Measurements from ENCODE around the gene TEKT2. TPM values are rescaled to one million over a fixed set of nuclear protein-coding genes. Genes with fewer than 3 reads are reported as not detected.

Gene TEKT2
- total and polyA plus RNA-seq, 2 donors (not counting 1 experiment from before 2014, with no cell fraction given) = 0.09 to 0.50 TPM

GRCh38 chr1:36108314-36108713 lies 24.4 kb downstream of the TEKT2 start:
- Histone ChIP-seq H2AFZ (ENCODE audit: low read length) (no peak overlapping the region), H3K36me3 (ENCODE audit: control insufficient read depth, insufficient read depth, low read length) (no peaks in the 10 kb centered on the region), H4K20me1 (ENCODE audit: control insufficient read depth, extremely low read depth, insufficient read depth, low read length) (no peaks in the 10 kb centered on the region), H3K9me3 (ENCODE audit: control insufficient read depth, insufficient read depth, low read depth, low read length) (no peaks in the 10 kb centered on the region), H3K4me3 (replicated peaks in 1 of 4; ENCODE audit: control extremely low read depth in 1 of 4, insufficient read depth in 1 of 4, low read depth in 3 of 4, low read length in 4 of 4) (no peak overlapping the region), H3K27me3 (ENCODE audit: control insufficient read depth, insufficient read depth, low read length) (no peaks in the 10 kb centered on the region), H3K4me1 (ENCODE audit: control insufficient read depth, extremely low read depth, insufficient read depth, low read length) (peaks cover 3% of the 10 kb centered on the region), H3K27ac (ENCODE audit: insufficient read depth, low read length) (no peak overlapping the region), H3K9ac (ENCODE audit: insufficient read depth, low read length) (no peak overlapping the region), H3K79me2 (ENCODE audit: control insufficient read depth, insufficient read depth, low read length) (no peaks in the 10 kb centered on the region), H3K4me2 (ENCODE audit: extremely low read depth, insufficient read depth, low read length) (no peak overlapping the region)
- peak in 1 of 2 donors; percentile 70 for DNase-seq (ENCODE audit: low read depth in 2 of 2)
- no peak for TF ChIP-seq EZH2 (IDR thresholded peaks at IDR 0.05; ENCODE audit: low read length, missing control alignments)
- no peak for TF ChIP-seq CTCF (conservative IDR thresholded peaks at IDR 0.05 in 1 of 2, IDR thresholded peaks at IDR 0.05 in 1 of 2; ENCODE audit: low read depth in 1 of 2, low read length in 2 of 2)

- no peak overlapping the region for H3K9ac ChIP-seq (ENCODE audit: insufficient read depth, low read length)
- TF ChIP-seq EZH2 (IDR thresholded peaks at IDR 0.05; ENCODE audit: low read length, missing control alignments) = no peak
- no peak for TF ChIP-seq CTCF (conservative IDR thresholded peaks at IDR 0.05 in 1 of 2, IDR thresholded peaks at IDR 0.05 in 1 of 2; ENCODE audit: low read depth in 1 of 2, low read length in 2 of 2)
- H2AFZ ChIP-seq (ENCODE audit: low read length) = peak overlapping the region; percentile 24
- H3K27me3 ChIP-seq (ENCODE audit: control insufficient read depth, insufficient read depth, low read length) = no peaks in the 10 kb centered on the region
- H3K27ac ChIP-seq (ENCODE audit: insufficient read depth, low read length) = peak overlapping the region; percentile 28
- no peaks in the 10 kb centered on the region for H4K20me1 ChIP-seq (ENCODE audit: control insufficient read depth, extremely low read depth, insufficient read depth, low read length)
- no peaks in the 10 kb centered on the region for H3K36me3 ChIP-seq (ENCODE audit: control insufficient read depth, insufficient read depth, low read length)
- H3K79me2 ChIP-seq (ENCODE audit: control insufficient read depth, insufficient read depth, low read length) = no peaks in the 10 kb centered on the region
- no peak overlapping the region for H3K4me3 ChIP-seq (replicated peaks in 1 of 4; ENCODE audit: control extremely low read depth in 1 of 4, insufficient read depth in 1 of 4, low read depth in 3 of 4, low read length in 4 of 4)
- peak overlapping the region; percentile 15 for H3K4me2 ChIP-seq (ENCODE audit: extremely low read depth, insufficient read depth, low read length)
- no peaks in the 10 kb centered on the region for H3K9me3 ChIP-seq (ENCODE audit: control insufficient read depth, insufficient read depth, low read depth, low read length)
- H3K4me1 ChIP-seq (ENCODE audit: control insufficient read depth, extremely low read depth, insufficient read depth, low read length) = peaks cover 3% of the 10 kb centered on the region
- peak; percentile 25 to 91 for DNase-seq (ENCODE audit: low read depth in 2 of 2)
Observed at GRCh38 chr1:36109041-36109679, 25.3 kb downstream of the TEKT2 start.

- DNase-seq (ENCODE audit: low read depth in 2 of 2) = no peak
- H3K27ac ChIP-seq (ENCODE audit: insufficient read depth, low read length) = no peak overlapping the region
Observed at GRCh38 chr1:36111151-36111550, 27.3 kb downstream of the TEKT2 start.

More at GRCh38 chr1:36111151-36111550, 27.3 kb downstream of the TEKT2 start:
- Histone ChIP-seq H3K4me1 (ENCODE audit: control insufficient read depth, extremely low read depth, insufficient read depth, low read length) (peaks cover 9% of the 10 kb centered on the region), H3K9ac (ENCODE audit: insufficient read depth, low read length) (no peak overlapping the region), H3K9me3 (ENCODE audit: control insufficient read depth, insufficient read depth, low read depth, low read length) (no peaks in the 10 kb centered on the region), H3K4me3 (replicated peaks in 1 of 4; ENCODE audit: control extremely low read depth in 1 of 4, insufficient read depth in 1 of 4, low read depth in 3 of 4, low read length in 4 of 4) (no peak overlapping the region), H3K36me3 (ENCODE audit: control insufficient read depth, insufficient read depth, low read length) (no peaks in the 10 kb centered on the region), H4K20me1 (ENCODE audit: control insufficient read depth, extremely low read depth, insufficient read depth, low read length) (no peaks in the 10 kb centered on the region), H3K27me3 (ENCODE audit: control insufficient read depth, insufficient read depth, low read length) (no peaks in the 10 kb centered on the region), H2AFZ (ENCODE audit: low read length) (no peak overlapping the region), H3K79me2 (ENCODE audit: control insufficient read depth, insufficient read depth, low read length) (no peaks in the 10 kb centered on the region), H3K4me2 (ENCODE audit: extremely low read depth, insufficient read depth, low read length) (no peak overlapping the region)
- TF ChIP-seq EZH2 (IDR thresholded peaks at IDR 0.05; ENCODE audit: low read length, missing control alignments) (no peak), CTCF (conservative IDR thresholded peaks at IDR 0.05 in 1 of 2, IDR thresholded peaks at IDR 0.05 in 1 of 2; ENCODE audit: low read depth in 1 of 2, low read length in 2 of 2) (no peak)

Data from fibroblast of lung (primary cell).